ENCODE results near the gene ST6GALNAC2.

The ST6GALNAC2 gene

GRCh38 chr17:76585033-76585648 lies 519 bp downstream of the ST6GALNAC2 start:
- TF ChIP-seq POLR2A (IDR thresholded peaks at IDR 0.05; ENCODE audit: low read depth, low read length) (no peak), POLR2AphosphoS5 (IDR thresholded peaks at IDR 0.05; ENCODE audit: low read depth, low read length) (no peak), POU2F2 (IDR thresholded peaks at IDR 0.05; ENCODE audit: low read depth, low read length) (no peak), SPI1 (IDR thresholded peaks at IDR 0.05; ENCODE audit: low read depth, low read length) (no peak)
- FAIRE-seq: no peak
- DNase-seq (ENCODE audit: insufficient read length, low spot score): no peak

DNA sequence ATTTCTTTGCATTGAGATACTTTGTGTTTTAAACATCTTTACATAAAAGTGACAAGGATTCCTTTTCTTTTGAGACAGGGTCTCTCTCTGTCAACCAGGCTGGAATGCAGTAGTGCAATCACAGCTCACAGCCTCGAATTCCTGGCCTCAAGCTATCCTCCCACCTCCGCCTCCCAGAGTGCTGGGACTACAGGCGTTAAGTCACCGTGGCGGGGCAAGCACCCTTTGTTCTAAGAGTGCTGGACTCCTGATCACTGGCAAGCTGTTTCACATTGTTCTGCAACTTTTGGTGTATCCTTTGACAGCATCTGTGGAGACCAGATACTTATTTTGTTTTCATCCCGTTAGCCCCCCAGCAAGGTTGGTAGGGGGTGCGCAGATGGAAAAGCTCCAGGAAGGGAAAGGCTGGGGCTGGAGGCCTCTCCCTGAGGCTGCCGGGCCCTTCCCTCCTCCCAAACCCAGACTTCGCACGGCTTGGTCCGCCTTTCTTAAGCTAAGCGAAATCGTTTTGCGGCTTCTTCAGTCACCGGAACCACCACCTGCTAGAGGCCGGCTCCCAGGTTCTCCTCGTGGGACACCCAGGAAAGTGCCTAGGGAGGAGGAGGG lies 1.1 kb downstream of the ST6GALNAC2 start:
- FAIRE-seq (no peak), DNase-seq (ENCODE audit: insufficient read length, low spot score) (no peak)
- TF ChIP-seq PAX5 (IDR thresholded peaks at IDR 0.05; ENCODE audit: insufficient read depth, low read length, severe bottlenecking) (no peak), POLR2A (IDR thresholded peaks at IDR 0.05; ENCODE audit: low read depth, low read length) (no peak), TAF1 (IDR thresholded peaks at IDR 0.05; ENCODE audit: low read depth, low read length) (no peak), POU2F2 (IDR thresholded peaks at IDR 0.05; ENCODE audit: low read depth, low read length) (no peak), SPI1 (IDR thresholded peaks at IDR 0.05; ENCODE audit: low read depth, low read length) (no peak), POLR2AphosphoS5 (IDR thresholded peaks at IDR 0.05; ENCODE audit: low read depth, low read length) (no peak)

GRCh38 chr17:76582660-76583059 lies 3.0 kb downstream of the ST6GALNAC2 start:
- no peak for FAIRE-seq
- TF ChIP-seq PAX5 (IDR thresholded peaks at IDR 0.05; ENCODE audit: insufficient read depth, low read length, severe bottlenecking) (no peak), TAF1 (IDR thresholded peaks at IDR 0.05; ENCODE audit: low read depth, low read length) (no peak), SPI1 (IDR thresholded peaks at IDR 0.05; ENCODE audit: low read depth, low read length) (no peak), POLR2A (IDR thresholded peaks at IDR 0.05; ENCODE audit: low read depth, low read length) (no peak), POU2F2 (IDR thresholded peaks at IDR 0.05; ENCODE audit: low read depth, low read length) (no peak), POLR2AphosphoS5 (IDR thresholded peaks at IDR 0.05; ENCODE audit: low read depth, low read length) (no peak)
- DNase-seq (ENCODE audit: insufficient read length, low spot score): no peak

DNA sequence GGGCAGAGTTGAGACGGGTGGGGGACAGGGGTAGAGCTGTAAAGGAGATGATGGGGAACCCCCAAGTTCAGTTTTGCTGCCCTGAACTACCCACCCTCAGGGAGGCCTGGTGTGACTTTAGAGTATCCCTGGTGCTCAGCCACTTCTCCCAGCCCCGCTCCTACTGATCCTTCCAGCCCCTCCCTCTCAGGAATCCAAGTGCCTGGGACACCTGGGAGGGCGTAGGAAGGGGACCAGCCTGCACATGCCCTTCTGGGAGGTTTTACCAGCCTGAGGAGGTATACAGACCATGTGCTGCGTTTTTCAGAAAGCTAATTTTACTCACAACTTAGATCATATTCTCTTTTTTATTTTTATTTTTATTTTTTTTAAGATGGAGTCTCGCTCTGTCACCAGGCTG lies 4.1 kb downstream of the ST6GALNAC2 start:
- DNase-seq (ENCODE audit: insufficient read length, low spot score) (no peak), FAIRE-seq (no peak)
- TF ChIP-seq PAX5 (IDR thresholded peaks at IDR 0.05; ENCODE audit: insufficient read depth, low read length, severe bottlenecking): no peak
- no peak for TF ChIP-seq POU2F2 (IDR thresholded peaks at IDR 0.05; ENCODE audit: low read depth, low read length)

- peak; percentile 76 for FAIRE-seq
- no peak for DNase-seq (ENCODE audit: insufficient read length, low spot score)
- TF ChIP-seq POLR2AphosphoS5 (IDR thresholded peaks at IDR 0.05; ENCODE audit: low read depth, low read length) (no peak), PAX5 (IDR thresholded peaks at IDR 0.05; ENCODE audit: insufficient read depth, low read length, severe bottlenecking) (no peak), POU2F2 (IDR thresholded peaks at IDR 0.05; ENCODE audit: low read depth, low read length) (no peak), SPI1 (IDR thresholded peaks at IDR 0.05; ENCODE audit: low read depth, low read length) (no peak), POLR2A (IDR thresholded peaks at IDR 0.05; ENCODE audit: low read depth, low read length) (no peak), TAF1 (IDR thresholded peaks at IDR 0.05; ENCODE audit: low read depth, low read length) (no peak)
These were observed 6.4 kb downstream of the ST6GALNAC2 start for GRCh38 chr17:76579281-76579680.

DNA sequence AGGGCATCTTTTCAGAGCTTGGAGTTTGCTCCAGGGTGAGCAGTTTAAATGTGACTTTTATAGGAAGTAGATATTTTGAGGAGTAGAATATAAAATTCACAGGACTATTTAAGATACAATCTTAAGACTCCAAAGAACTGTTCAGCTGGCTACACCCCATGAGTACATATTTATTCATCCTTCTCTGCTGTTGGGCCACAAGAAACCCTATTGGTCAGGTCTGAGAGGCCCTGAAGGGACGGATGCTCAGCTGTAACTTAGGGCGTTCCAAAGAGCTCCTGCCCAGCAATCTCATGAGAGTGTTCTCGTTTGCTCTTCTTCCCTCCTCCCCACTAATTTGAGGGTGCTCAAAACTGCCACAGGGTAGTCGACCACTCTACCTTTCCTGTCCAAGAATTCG lies 7.3 kb downstream of the ST6GALNAC2 start:
- FAIRE-seq (no peak), DNase-seq (ENCODE audit: insufficient read length, low spot score) (no peak)
- TF ChIP-seq PAX5 (IDR thresholded peaks at IDR 0.05; ENCODE audit: insufficient read depth, low read length, severe bottlenecking) (no peak), TAF1 (IDR thresholded peaks at IDR 0.05; ENCODE audit: low read depth, low read length) (no peak), POLR2A (IDR thresholded peaks at IDR 0.05; ENCODE audit: low read depth, low read length) (no peak), POLR2AphosphoS5 (IDR thresholded peaks at IDR 0.05; ENCODE audit: low read depth, low read length) (no peak), POU2F2 (IDR thresholded peaks at IDR 0.05; ENCODE audit: low read depth, low read length) (no peak), SPI1 (IDR thresholded peaks at IDR 0.05; ENCODE audit: low read depth, low read length) (no peak)

DNA sequence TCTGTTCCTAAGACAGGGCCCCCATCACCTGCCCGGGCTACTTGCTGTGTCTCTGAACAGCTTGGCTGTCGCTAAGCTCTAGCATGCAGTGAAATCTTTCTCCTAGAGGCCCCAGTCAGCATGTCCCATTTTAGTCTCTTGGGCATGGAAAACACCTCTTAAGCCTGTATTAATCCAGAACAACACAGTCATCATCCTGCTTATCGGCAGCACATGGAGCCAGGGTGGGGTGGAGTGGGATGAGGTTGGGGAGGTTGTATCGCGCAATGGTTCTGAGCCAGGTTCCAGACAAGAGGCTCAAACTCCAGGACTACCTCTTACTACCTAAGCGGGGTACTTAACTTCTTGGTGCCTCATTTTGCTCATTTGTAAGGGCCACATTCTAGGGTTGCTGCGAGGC lies 7.8 kb downstream of the ST6GALNAC2 start:
- no peak for FAIRE-seq
- DNase-seq (ENCODE audit: insufficient read length, low spot score): no peak

GRCh38 chr17:76576189-76576588 lies 9.5 kb downstream of the ST6GALNAC2 start:
- no peak for TF ChIP-seq TAF1 (IDR thresholded peaks at IDR 0.05; ENCODE audit: low read depth, low read length)
- TF ChIP-seq PAX5 (IDR thresholded peaks at IDR 0.05; ENCODE audit: insufficient read depth, low read length, severe bottlenecking): no peak
- no peak for TF ChIP-seq SPI1 (IDR thresholded peaks at IDR 0.05; ENCODE audit: low read depth, low read length)
- DNase-seq (ENCODE audit: insufficient read length, low spot score) (no peak), FAIRE-seq (no peak)

More for the DNA sequence above, 7.8 kb downstream of the ST6GALNAC2 start:
- TF ChIP-seq TAF1 (IDR thresholded peaks at IDR 0.05; ENCODE audit: low read depth, low read length) (no peak), POLR2A (IDR thresholded peaks at IDR 0.05; ENCODE audit: low read depth, low read length) (no peak), POLR2AphosphoS5 (IDR thresholded peaks at IDR 0.05; ENCODE audit: low read depth, low read length) (no peak), PAX5 (IDR thresholded peaks at IDR 0.05; ENCODE audit: insufficient read depth, low read length, severe bottlenecking) (no peak), SPI1 (IDR thresholded peaks at IDR 0.05; ENCODE audit: low read depth, low read length) (no peak), POU2F2 (IDR thresholded peaks at IDR 0.05; ENCODE audit: low read depth, low read length) (no peak)

DNA sequence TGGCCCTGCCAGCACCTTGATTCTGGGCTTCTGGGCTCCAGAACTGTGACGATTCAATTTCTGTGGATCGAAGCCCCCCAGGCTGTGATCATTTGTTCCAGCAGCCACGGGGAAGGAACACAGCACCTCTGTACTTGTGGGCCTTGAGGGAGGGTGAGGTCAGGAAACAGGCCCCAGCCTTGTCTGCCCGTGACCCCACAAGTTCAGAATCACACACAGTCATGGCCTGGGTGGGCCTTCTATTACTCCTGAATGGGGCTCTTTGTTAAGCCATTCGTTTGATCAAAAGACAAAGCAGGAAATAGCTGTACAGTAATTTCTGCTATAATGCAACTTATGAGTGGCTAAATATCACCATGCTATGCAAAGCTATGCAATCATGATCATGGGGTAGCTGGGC lies 10.1 kb downstream of the ST6GALNAC2 start:
- FAIRE-seq (no peak), DNase-seq (ENCODE audit: insufficient read length, low spot score) (no peak)
- TF ChIP-seq POLR2AphosphoS5 (IDR thresholded peaks at IDR 0.05; ENCODE audit: low read depth, low read length) (no peak), SPI1 (IDR thresholded peaks at IDR 0.05; ENCODE audit: low read depth, low read length) (no peak), POLR2A (IDR thresholded peaks at IDR 0.05; ENCODE audit: low read depth, low read length) (no peak), TAF1 (IDR thresholded peaks at IDR 0.05; ENCODE audit: low read depth, low read length) (no peak), POU2F2 (IDR thresholded peaks at IDR 0.05; ENCODE audit: low read depth, low read length) (no peak), PAX5 (IDR thresholded peaks at IDR 0.05; ENCODE audit: insufficient read depth, low read length, severe bottlenecking) (no peak)

DNA sequence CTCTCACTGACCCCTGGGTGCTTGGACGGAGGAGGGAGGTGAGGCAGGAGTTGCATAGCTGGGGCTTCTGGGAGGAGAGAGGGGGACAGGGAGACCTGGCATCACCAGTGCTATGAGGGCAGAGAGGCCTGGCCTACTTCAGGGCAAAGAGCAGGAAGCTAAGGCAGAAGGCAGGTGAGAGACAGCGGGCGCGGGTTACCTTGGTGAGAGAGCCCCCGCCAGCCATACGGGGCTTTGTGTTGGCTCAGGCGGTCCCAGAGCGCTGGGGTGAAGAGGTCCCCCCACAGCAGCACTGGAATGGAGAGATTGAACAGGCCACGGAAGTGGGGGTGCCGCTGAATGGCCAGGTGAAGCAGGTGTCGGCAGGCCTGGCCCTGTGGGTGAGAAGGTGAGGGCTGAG lies 11.5 kb downstream of the ST6GALNAC2 start:
- DNase-seq (ENCODE audit: insufficient read length, low spot score) (no peak), FAIRE-seq (no peak)

More for the DNA sequence above, 11.5 kb downstream of the ST6GALNAC2 start:
- TF ChIP-seq POU2F2 (IDR thresholded peaks at IDR 0.05; ENCODE audit: low read depth, low read length): no peak
- no peak for TF ChIP-seq PAX5 (IDR thresholded peaks at IDR 0.05; ENCODE audit: insufficient read depth, low read length, severe bottlenecking)
- no peak for TF ChIP-seq POLR2AphosphoS5 (IDR thresholded peaks at IDR 0.05; ENCODE audit: low read depth, low read length)
- TF ChIP-seq SPI1 (IDR thresholded peaks at IDR 0.05; ENCODE audit: low read depth, low read length): no peak
- TF ChIP-seq POLR2A (IDR thresholded peaks at IDR 0.05; ENCODE audit: low read depth, low read length): no peak
- no peak for TF ChIP-seq TAF1 (IDR thresholded peaks at IDR 0.05; ENCODE audit: low read depth, low read length)
